Endodermal cell (in vitro differentiated cells): ENCODE measurements around the gene KDM1A. TPM values are rescaled to one million over a fixed set of nuclear protein-coding genes. Genes with fewer than 3 reads are reported as not detected.

Source experiments
- DNase-seq: peaks from one replicate; pipeline ENCODE4 v3.0.0-alpha.2; 2017
- H3K27ac ChIP-seq: 2 replicates; pipeline ENCODE4 v1.5.1; 2013; ENCODE audit warnings: mild to moderate bottlenecking, low read depth, low read length, moderate library complexity
- H3K27me3 ChIP-seq: 2 replicates; pipeline ENCODE4 v1.6.1; 2013; ENCODE audit warnings: mild to moderate bottlenecking, low read length, moderate library complexity; ENCODE audit not compliant: insufficient read depth, control insufficient read depth, poor library complexity, severe bottlenecking
- H3K36me3 ChIP-seq: 2 replicates; pipeline ENCODE4 v1.7.0; 2013; ENCODE audit warnings: mild to moderate bottlenecking, low read length, moderate library complexity; ENCODE audit not compliant: control insufficient read depth, insufficient read depth
- H3K4me1 ChIP-seq: one replicate; pipeline ENCODE4 v1.7.0; 2013; ENCODE audit warnings: low read length; ENCODE audit not compliant: control insufficient read depth, insufficient read depth
- H3K4me3 ChIP-seq: 2 replicates; pipeline ENCODE4 v1.5.1; 2013; ENCODE audit warnings: mild to moderate bottlenecking, low read length, moderate library complexity
- H3K9ac ChIP-seq: 2 replicates; pipeline ENCODE4 v1.6.1; 2013; ENCODE audit warnings: mild to moderate bottlenecking, low read length, moderate library complexity; ENCODE audit not compliant: poor library complexity, severe bottlenecking; ENCODE audit errors: extremely low read depth
- H3K9me3 ChIP-seq: 2 replicates; pipeline ENCODE4 v1.6.1; 2013; ENCODE audit warnings: mild to moderate bottlenecking, low read length, moderate library complexity; ENCODE audit not compliant: control insufficient read depth
- H3K27ac Mint-ChIP-seq: 2 replicates; pipeline ENCODE4 v1.8.0; 2020; ENCODE audit warnings: mixed read lengths
- H3K27me3 Mint-ChIP-seq: 2 replicates; pipeline ENCODE4 v1.8.0; 2021; ENCODE audit warnings: mild to moderate bottlenecking, mixed read lengths; ENCODE audit not compliant: insufficient read depth
- H3K36me3 Mint-ChIP-seq: 2 replicates; pipeline ENCODE4 v1.8.0; 2020; ENCODE audit warnings: low read depth, mixed read lengths
- H3K4me1 Mint-ChIP-seq: 2 replicates; pipeline ENCODE4 v1.8.0; 2020; ENCODE audit warnings: mixed read lengths
- H3K4me3 Mint-ChIP-seq: 2 replicates; pipeline ENCODE4 v1.8.0; 2020; ENCODE audit warnings: mild to moderate bottlenecking, moderate library complexity, mixed read lengths
- H3K9me3 Mint-ChIP-seq: 2 replicates; pipeline ENCODE4 v1.8.0; 2020; ENCODE audit warnings: mild to moderate bottlenecking, mixed read lengths
- WGBS, 2 experiments: methylation state at CpG; one replicate each; pipeline versions ENCODE4 v1.1.5 to v1.1.7; 2013; ENCODE audit warnings: missing lambda C conversion rate in 2 of 2, mixed read lengths in 1 of 2; ENCODE audit not compliant: insufficient coverage in 1 of 2, insufficient read length in 1 of 2; 5-methylcytosine and 5-hydroxymethylcytosine counted together
- total RNA-seq, 2 donors: library from RNA; stranded (reverse); fragmentation: NEBNext Ultra II Directional in 1 of 2; extraction: Animal tissue kit (Norgen Biotek cat#: 25700) in 1 of 2; gene quantifications; 2 replicates in 1 of 2; 3 replicates in 1 of 2; pipeline ENCODE4 v1.2.1, GENCODE V29; 2021
- TF ChIP-seq, protein P1 (sequence below): fragments of 200-600 bp; sonication (generic); conservative IDR thresholded peaks from 2 replicates; pipeline ENCODE4 v1.5.0; 2021; ENCODE audit warnings: antibody characterized with exemption, mild to moderate bottlenecking

KDM1A gene
- total RNA-seq, 2 donors from 2014 or later: 153 to 204 TPM

DNA sequence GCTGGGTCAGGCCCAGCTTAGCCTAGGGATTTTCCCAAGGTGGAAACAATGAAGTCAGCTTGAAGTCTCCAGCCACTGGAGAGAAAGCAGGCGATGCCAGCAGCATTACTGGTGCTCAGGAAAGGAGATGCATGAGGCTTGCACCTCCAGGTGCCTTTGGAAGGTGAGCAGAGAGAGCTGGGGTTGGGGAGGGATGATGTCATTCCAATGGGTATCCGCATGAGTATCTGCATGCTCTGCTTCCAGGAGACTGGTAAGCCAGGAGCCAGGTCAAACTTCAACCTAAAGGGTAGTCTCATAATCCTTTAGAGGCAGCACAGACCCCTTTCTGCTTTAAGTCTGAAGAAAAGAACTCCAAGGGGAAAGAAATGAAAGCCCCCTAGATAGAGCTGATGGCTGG is 68.8 kb downstream of the KDM1A start:
- Histone ChIP-seq H3K36me3 (peaks cover 89% of the 10 kb centered on the region), H3K27ac (no peak overlapping the region), H3K4me3 (no peak overlapping the region), H3K27me3 (no peaks in the 10 kb centered on the region), H3K9ac (no peak overlapping the region), H3K9me3 (no peaks in the 10 kb centered on the region), H3K4me1 (no peaks in the 10 kb centered on the region)
- Mint-ChIP-seq H3K9me3 (no peaks in the 10 kb centered on the region), H3K27ac (peak overlapping the region; percentile 56), H3K27me3 (no peaks in the 10 kb centered on the region), H3K36me3 (peaks cover 86% of the 10 kb centered on the region), H3K4me1 (no peaks in the 10 kb centered on the region), H3K4me3 (no peak overlapping the region)
- no peak for DNase-seq
- TF ChIP-seq, protein P1, sequence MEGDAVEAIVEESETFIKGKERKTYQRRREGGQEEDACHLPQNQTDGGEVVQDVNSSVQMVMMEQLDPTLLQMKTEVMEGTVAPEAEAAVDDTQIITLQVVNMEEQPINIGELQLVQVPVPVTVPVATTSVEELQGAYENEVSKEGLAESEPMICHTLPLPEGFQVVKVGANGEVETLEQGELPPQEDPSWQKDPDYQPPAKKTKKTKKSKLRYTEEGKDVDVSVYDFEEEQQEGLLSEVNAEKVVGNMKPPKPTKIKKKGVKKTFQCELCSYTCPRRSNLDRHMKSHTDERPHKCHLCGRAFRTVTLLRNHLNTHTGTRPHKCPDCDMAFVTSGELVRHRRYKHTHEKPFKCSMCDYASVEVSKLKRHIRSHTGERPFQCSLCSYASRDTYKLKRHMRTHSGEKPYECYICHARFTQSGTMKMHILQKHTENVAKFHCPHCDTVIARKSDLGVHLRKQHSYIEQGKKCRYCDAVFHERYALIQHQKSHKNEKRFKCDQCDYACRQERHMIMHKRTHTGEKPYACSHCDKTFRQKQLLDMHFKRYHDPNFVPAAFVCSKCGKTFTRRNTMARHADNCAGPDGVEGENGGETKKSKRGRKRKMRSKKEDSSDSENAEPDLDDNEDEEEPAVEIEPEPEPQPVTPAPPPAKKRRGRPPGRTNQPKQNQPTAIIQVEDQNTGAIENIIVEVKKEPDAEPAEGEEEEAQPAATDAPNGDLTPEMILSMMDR: no peak
- 89 to 100% methylated on average over 2 of the region's 2 CpGs for WGBS, 2 experiments

- Mint-ChIP-seq H3K9me3 (no peaks in the 10 kb centered on the region), H3K27me3 (no peaks in the 10 kb centered on the region), H3K36me3 (peaks cover 80% of the 10 kb centered on the region), H3K27ac (no peak overlapping the region), H3K4me1 (no peaks in the 10 kb centered on the region), H3K4me3 (no peak overlapping the region)
- H3K27me3 ChIP-seq: no peaks in the 10 kb centered on the region
- H3K4me1 ChIP-seq: no peaks in the 10 kb centered on the region
- H3K9me3 ChIP-seq: no peaks in the 10 kb centered on the region
- H3K27ac ChIP-seq: no peak overlapping the region
- H3K9ac ChIP-seq: no peak overlapping the region
- TF ChIP-seq, protein P1: no peak
- 91 to 100% methylated on average over 1 of the region's 1 CpG for WGBS, 2 experiments
- no peak for DNase-seq
- no peak overlapping the region for H3K4me3 ChIP-seq
- H3K36me3 ChIP-seq: peaks cover 93% of the 10 kb centered on the region
Observed at GRCh38 chr1:23090056-23090455, 70.8 kb downstream of the KDM1A start.

DNA sequence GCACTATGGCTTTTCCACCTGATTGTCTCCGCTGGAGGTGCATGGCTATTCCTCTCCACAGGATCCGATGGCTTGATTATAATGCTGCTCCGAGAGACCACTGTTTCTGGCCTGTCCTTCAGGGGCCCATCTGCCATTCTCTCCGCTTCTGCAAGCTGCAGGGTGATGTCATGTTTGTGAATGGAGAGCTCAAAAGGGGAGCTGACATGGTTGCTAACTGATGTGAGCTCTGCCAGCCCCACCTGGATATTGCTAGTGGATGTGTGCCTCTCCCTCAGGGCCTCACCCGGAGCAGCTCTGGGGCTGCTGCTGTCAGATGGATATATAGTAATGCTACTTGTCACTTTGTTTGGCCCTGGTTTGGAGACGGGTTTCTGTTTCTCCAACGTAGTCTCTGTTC is 72.3 kb downstream of the KDM1A start:
- Mint-ChIP-seq H3K36me3 (peaks cover 78% of the 10 kb centered on the region), H3K4me1 (no peaks in the 10 kb centered on the region), H3K4me3 (no peak overlapping the region), H3K27me3 (no peaks in the 10 kb centered on the region), H3K9me3 (no peaks in the 10 kb centered on the region), H3K27ac (no peak overlapping the region)
- H3K9ac ChIP-seq: no peak overlapping the region
- no peaks in the 10 kb centered on the region for H3K27me3 ChIP-seq
- WGBS, 2 experiments: 92 to 95% methylated on average over 6 to 7 of the region's 7 CpGs
- H3K9me3 ChIP-seq: peaks cover 7% of the 10 kb centered on the region
- no peak for DNase-seq
- no peak overlapping the region for H3K4me3 ChIP-seq
- TF ChIP-seq, protein P1: no peak
- H3K36me3 ChIP-seq: peaks cover 80% of the 10 kb centered on the region
- H3K27ac ChIP-seq: no peak overlapping the region
- no peaks in the 10 kb centered on the region for H3K4me1 ChIP-seq
